ENCODE measurements around the gene C11orf21.

C11orf21 gene

DNA sequence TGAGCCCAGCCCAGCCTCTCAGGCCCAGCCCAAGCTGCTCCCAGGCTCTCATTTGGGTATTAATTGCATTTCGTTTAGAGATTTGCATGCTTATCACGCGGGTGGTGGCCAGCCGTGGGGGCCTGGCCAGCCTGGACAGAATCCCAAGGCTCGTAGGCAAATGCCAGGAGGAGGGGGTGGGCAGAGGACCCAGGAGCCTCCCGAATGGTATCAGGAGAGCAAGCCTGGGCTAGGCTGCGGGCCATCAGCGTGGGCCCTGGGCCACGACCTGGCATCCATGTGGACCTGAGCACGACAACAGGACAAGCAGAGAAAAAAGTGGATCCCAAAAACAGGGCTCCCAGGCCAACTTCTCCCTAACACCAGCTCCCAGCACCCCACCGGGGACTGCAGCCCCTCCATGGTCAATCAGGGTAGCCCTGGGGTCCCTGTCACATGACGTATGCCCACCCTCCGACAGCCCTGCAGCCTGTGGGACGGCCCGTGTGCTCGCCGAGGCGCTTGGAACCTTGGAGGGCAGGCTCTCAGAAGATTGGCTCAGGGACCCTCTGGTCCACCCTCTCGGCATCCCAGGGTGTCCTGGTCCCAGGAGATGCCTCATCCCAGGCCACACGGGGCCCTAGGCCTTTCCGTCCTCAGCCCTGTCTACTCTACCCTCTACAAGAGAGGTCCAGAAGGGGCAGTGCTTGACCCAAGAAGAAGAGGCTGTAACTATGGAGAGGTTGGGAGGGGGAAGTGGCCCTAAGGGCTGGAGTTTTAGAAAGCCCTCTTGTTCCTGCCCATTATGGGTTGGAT is 40.1 kb downstream of the C11orf21 start:
- H3K4me1 ChIP-seq (ENCODE audit: control insufficient read depth, low read length) = peaks cover 17% of the 10 kb centered on the region
- H3K9me3 ChIP-seq (ENCODE audit: control insufficient read depth, insufficient read depth, low read length) = no peaks in the 10 kb centered on the region
- no peaks in the 10 kb centered on the region for H3K9me2 ChIP-seq (replicated peaks; ENCODE audit: control insufficient read depth, low read length)
- no peak overlapping the region for H3K4me2 ChIP-seq (ENCODE audit: low read length)
- H4K20me1 ChIP-seq (ENCODE audit: control insufficient read depth, insufficient read depth, low read depth, low read length) = no peaks in the 10 kb centered on the region
- no peaks in the 10 kb centered on the region for H3K79me2 ChIP-seq (ENCODE audit: control insufficient read depth, low read length)
- H3K36me3 ChIP-seq (ENCODE audit: control insufficient read depth, low read length) = no peaks in the 10 kb centered on the region
- peaks cover 3% of the 10 kb centered on the region; the same call in 1 of the 2 replicates for H3F3A ChIP-seq (ENCODE audit: control insufficient read depth, insufficient read depth)
- H3K4me3 ChIP-seq (ENCODE audit: low read length) = no peak overlapping the region
- no peak overlapping the region for H3K27ac ChIP-seq (ENCODE audit: low read depth, low read length)
- H3K27me3 ChIP-seq (ENCODE audit: control insufficient read depth, low read length) = no peaks in the 10 kb centered on the region
- no peak for TF ChIP-seq EZH2phosphoT487 (IDR thresholded peaks at IDR 0.05; ENCODE audit: borderline replicate concordance, low read length)
- TF ChIP-seq, protein P1, sequence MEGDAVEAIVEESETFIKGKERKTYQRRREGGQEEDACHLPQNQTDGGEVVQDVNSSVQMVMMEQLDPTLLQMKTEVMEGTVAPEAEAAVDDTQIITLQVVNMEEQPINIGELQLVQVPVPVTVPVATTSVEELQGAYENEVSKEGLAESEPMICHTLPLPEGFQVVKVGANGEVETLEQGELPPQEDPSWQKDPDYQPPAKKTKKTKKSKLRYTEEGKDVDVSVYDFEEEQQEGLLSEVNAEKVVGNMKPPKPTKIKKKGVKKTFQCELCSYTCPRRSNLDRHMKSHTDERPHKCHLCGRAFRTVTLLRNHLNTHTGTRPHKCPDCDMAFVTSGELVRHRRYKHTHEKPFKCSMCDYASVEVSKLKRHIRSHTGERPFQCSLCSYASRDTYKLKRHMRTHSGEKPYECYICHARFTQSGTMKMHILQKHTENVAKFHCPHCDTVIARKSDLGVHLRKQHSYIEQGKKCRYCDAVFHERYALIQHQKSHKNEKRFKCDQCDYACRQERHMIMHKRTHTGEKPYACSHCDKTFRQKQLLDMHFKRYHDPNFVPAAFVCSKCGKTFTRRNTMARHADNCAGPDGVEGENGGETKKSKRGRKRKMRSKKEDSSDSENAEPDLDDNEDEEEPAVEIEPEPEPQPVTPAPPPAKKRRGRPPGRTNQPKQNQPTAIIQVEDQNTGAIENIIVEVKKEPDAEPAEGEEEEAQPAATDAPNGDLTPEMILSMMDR (IDR thresholded peaks at IDR 0.05; ENCODE audit: low read depth, low read length, poor library complexity, severe bottlenecking) = no peak

DNA sequence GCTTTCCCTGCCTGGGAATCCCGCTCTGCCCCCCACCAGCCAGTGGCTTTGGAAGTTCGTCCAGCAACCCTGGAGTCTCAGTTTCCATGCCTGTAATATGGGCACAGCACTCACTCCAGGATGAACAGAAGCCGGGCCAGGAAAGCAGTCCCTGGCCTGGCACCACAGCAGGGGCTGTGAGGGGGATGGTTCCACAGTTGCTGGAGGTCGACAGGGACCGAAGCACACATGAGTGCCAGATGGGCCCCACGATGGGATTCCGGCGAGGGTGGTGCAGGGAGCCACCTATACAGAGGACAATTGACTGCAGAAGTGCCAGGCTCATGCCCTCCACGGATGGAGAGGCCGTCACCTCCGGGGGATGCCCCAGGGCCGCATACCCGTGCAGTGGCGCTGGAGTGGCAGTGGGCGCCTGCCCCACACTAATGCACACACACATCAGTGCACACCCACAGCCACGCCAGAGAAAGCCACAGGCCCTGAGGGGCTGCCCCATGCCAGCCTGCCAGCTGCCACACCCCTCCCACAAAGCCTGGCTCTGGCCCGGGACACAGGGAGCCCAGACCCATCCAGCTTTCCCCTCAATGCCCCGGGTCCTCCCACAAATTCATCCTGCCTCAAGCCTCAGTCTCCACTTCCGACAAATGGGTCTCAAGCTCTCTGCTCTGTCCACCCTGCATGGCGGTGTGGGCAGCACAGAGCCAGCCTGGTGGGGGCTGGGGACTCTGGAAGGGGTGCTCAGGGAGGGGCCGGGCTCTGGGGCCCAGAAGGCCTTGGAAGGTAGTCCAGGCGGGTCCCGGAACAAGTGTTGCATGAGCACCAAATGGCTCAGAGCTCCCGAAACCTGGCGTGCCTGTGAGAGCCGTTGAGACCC is 41.0 kb downstream of the C11orf21 start:
- no peaks in the 10 kb centered on the region for H3K36me3 ChIP-seq (ENCODE audit: control insufficient read depth, low read length)
- H3F3A ChIP-seq (ENCODE audit: control insufficient read depth, insufficient read depth) = peaks cover 2% of the 10 kb centered on the region; the same call in 1 of the 2 replicates
- H3K9me2 ChIP-seq (replicated peaks; ENCODE audit: control insufficient read depth, low read length) = no peaks in the 10 kb centered on the region
- H3K9me3 ChIP-seq (ENCODE audit: control insufficient read depth, insufficient read depth, low read length) = no peaks in the 10 kb centered on the region
- no peak overlapping the region for H3K4me2 ChIP-seq (ENCODE audit: low read length)
- no peaks in the 10 kb centered on the region for H3K27me3 ChIP-seq (ENCODE audit: control insufficient read depth, low read length)
- TF ChIP-seq EZH2phosphoT487 (IDR thresholded peaks at IDR 0.05; ENCODE audit: borderline replicate concordance, low read length) = no peak
- TF ChIP-seq, protein P1 (IDR thresholded peaks at IDR 0.05; ENCODE audit: low read depth, low read length, poor library complexity, severe bottlenecking) = no peak
- no peak overlapping the region for H3K27ac ChIP-seq (ENCODE audit: low read depth, low read length)
- peaks cover 8% of the 10 kb centered on the region for H3K4me1 ChIP-seq (ENCODE audit: control insufficient read depth, low read length)
- no peak overlapping the region for H3K4me3 ChIP-seq (ENCODE audit: low read length)
- no peaks in the 10 kb centered on the region for H4K20me1 ChIP-seq (ENCODE audit: control insufficient read depth, insufficient read depth, low read depth, low read length)
- H3K79me2 ChIP-seq (ENCODE audit: control insufficient read depth, low read length) = no peaks in the 10 kb centered on the region

DNA sequence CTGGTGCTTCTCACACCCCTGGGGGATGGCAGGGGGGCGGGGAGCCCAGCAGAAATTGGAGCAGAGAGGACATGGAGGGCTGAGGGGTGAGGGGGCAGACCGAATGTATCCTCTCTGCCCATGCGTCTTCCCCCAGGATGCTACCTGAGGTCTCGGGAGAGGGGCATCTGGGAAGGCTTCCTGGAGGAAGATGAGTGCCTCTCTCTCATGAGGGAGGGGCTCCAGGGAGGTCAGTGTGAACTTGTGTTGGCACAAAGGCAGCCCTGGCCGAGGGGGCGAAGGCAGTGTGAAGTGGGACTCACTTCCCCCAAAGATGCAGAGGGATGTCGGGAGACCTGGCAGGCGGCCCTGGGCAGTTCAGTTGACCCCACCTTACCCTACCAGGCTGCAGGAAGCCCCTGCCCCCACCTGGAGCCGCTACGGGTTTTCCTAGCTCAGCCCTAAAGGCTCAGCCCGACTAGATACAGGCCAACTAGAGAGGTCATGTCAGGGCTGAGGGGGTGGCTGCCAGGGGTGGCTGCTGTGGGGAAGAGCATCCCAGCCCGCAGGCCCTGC is 41.7 kb downstream of the C11orf21 start:
- no peaks in the 10 kb centered on the region for H3K36me3 ChIP-seq (ENCODE audit: control insufficient read depth, low read length)
- TF ChIP-seq EZH2phosphoT487 (IDR thresholded peaks at IDR 0.05; ENCODE audit: borderline replicate concordance, low read length) = no peak
- TF ChIP-seq, protein P1 (IDR thresholded peaks at IDR 0.05; ENCODE audit: low read depth, low read length, poor library complexity, severe bottlenecking) = no peak
- H3K4me2 ChIP-seq (ENCODE audit: low read length) = no peak overlapping the region
- no peak overlapping the region for H3K27ac ChIP-seq (ENCODE audit: low read depth, low read length)
- H3F3A ChIP-seq (ENCODE audit: control insufficient read depth, insufficient read depth) = no peaks in the 10 kb centered on the region
- no peaks in the 10 kb centered on the region for H3K9me3 ChIP-seq (ENCODE audit: control insufficient read depth, insufficient read depth, low read length)
- no peaks in the 10 kb centered on the region for H3K9me2 ChIP-seq (replicated peaks; ENCODE audit: control insufficient read depth, low read length)
- no peaks in the 10 kb centered on the region for H4K20me1 ChIP-seq (ENCODE audit: control insufficient read depth, insufficient read depth, low read depth, low read length)
- H3K4me1 ChIP-seq (ENCODE audit: control insufficient read depth, low read length) = peaks cover under 1% of the 10 kb centered on the region
- no peaks in the 10 kb centered on the region for H3K27me3 ChIP-seq (ENCODE audit: control insufficient read depth, low read length)
- no peak overlapping the region for H3K4me3 ChIP-seq (ENCODE audit: low read length)
- H3K79me2 ChIP-seq (ENCODE audit: control insufficient read depth, low read length) = no peaks in the 10 kb centered on the region
